Endothelial cell of umbilical vein (primary cell): Measurements from ENCODE around the gene RGL3. TPM values are rescaled to one million over a fixed set of nuclear protein-coding genes. Genes with fewer than 3 reads are reported as not detected.

Experiments
- BruUV-seq: library from RNA; stranded (reverse); fragments of 400-500 nt; replicated peaks from 2 replicates; lab custom pipeline; 2021; lab: Mats Ljungman, UMichigan
- CTCF ChIA-PET: fragments of 300-600, 350-600 bp; sonication (Branson Sonifier 250); formaldehyde crosslinking; loops from one replicate; lab custom pipeline; 2021; ENCODE audit warnings: antibody characterized with exemption, inconsistent platforms; lab: Charles Lee
- POLR2A ChIA-PET: fragments of 300-600, 350-600 bp; sonication (Branson Sonifier 250); formaldehyde crosslinking; loops from one replicate; lab custom pipeline; 2021; ENCODE audit warnings: antibody characterized with exemption, inconsistent platforms; lab: Charles Lee
- DNase-seq: peaks from one replicate; pipeline ENCODE4 v3.0.0-alpha.2; 2011; ENCODE audit warnings: low read depth, low spot score
- FAIRE-seq: peaks from 2 replicates; lab custom pipeline; 2011; peaks lifted over from hg19 to GRCh38; lab: Jason Lieb, UNC
- H2AFZ ChIP-seq: 2 replicates; pipeline ENCODE4 v1.6.0; 2012; ENCODE audit warnings: low read depth, low read length, control low read depth, inconsistent platforms
- H3K27ac ChIP-seq: 2 replicates; pipeline ENCODE4 v1.5.1; 2011; ENCODE audit warnings: low read depth, mild to moderate bottlenecking, control low read depth, low read length, moderate library complexity; ENCODE audit not compliant: insufficient read depth
- H3K27me3 ChIP-seq, 2 experiments: 2 replicates each; pipeline versions ENCODE4 v1.6.0 to v1.6.1; 2011; ENCODE audit warnings: low read length in 2 of 2, mixed read lengths in 1 of 2; ENCODE audit not compliant: control insufficient read depth in 2 of 2, insufficient read depth in 2 of 2
- H3K36me3 ChIP-seq, 2 experiments: 2 replicates in 1 of 2; 3 replicates in 1 of 2; pipeline ENCODE4 v1.5.1; 2011; ENCODE audit warnings: low read length in 2 of 2, mild to moderate bottlenecking in 1 of 2, moderate library complexity in 1 of 2; ENCODE audit not compliant: control insufficient read depth in 2 of 2, insufficient read depth in 2 of 2; ENCODE audit errors: extremely low read depth in 1 of 2
- H3K4me1 ChIP-seq: 3 replicates; pipeline ENCODE4 v1.5.1; 2011; ENCODE audit warnings: mild to moderate bottlenecking, low read length; ENCODE audit not compliant: control insufficient read depth, insufficient read depth; ENCODE audit errors: extremely low read depth
- H3K4me2 ChIP-seq: 2 replicates; pipeline ENCODE4 v1.6.1; 2011; ENCODE audit warnings: low read length, control low read depth, mixed read lengths; ENCODE audit not compliant: insufficient read depth
- H3K4me3 ChIP-seq, 3 experiments: fragments of 200-600 bp in 1 of 3; sonication (generic), shearing (Covaris generic) in 1 of 3; replicated peaks in 1 of 3; 2 replicates each; pipeline ENCODE4 v1.5.1; 2011 to 2016; ENCODE audit warnings: control low read depth in 3 of 3, low read length in 3 of 3, mild to moderate bottlenecking in 2 of 3, inconsistent platforms in 1 of 3, low read depth in 1 of 3, moderate library complexity in 1 of 3; ENCODE audit not compliant: insufficient read depth in 1 of 3
- H3K79me2 ChIP-seq: 2 replicates; pipeline ENCODE4 v1.6.0; 2012; ENCODE audit warnings: low read length, inconsistent platforms; ENCODE audit not compliant: control insufficient read depth, insufficient read depth
- H3K9ac ChIP-seq: replicated peaks from 2 replicates; pipeline ENCODE3; 2011; ENCODE audit warnings: low read length, control low read depth; ENCODE audit not compliant: insufficient read depth; ENCODE audit errors: extremely low read depth
- H3K9me1 ChIP-seq: replicated peaks from 3 replicates; pipeline ENCODE4 v1.6.0; 2011; ENCODE audit warnings: mild to moderate bottlenecking, low read length; ENCODE audit not compliant: control insufficient read depth, insufficient read depth; ENCODE audit errors: extremely low read depth
- H3K9me3 ChIP-seq: replicated peaks from 2 replicates; pipeline ENCODE4 v1.5.1; 2012; ENCODE audit warnings: low read length, inconsistent platforms; ENCODE audit not compliant: control insufficient read depth, insufficient read depth
- H4K20me1 ChIP-seq: replicated peaks from 2 replicates; pipeline ENCODE3; 2011; ENCODE audit warnings: mild to moderate bottlenecking, low read length; ENCODE audit not compliant: control insufficient read depth, insufficient read depth; ENCODE audit errors: extremely low read depth
- CTCF ChIP-seq, 2 donors: IDR thresholded peaks; 1 replicate in 1 of 2; 2 replicates in 1 of 2; pipeline ENCODE4 v1.5.1; 2011; ENCODE audit warnings: low read length in 2 of 2, mild to moderate bottlenecking in 2 of 2, moderate library complexity in 2 of 2, control low read depth in 1 of 2, inconsistent platforms in 1 of 2, low read depth in 1 of 2; ENCODE audit not compliant: insufficient read depth in 1 of 2; ENCODE audit errors: extremely low read depth in 1 of 2
- EZH2 ChIP-seq: IDR thresholded peaks from 2 replicates; pipeline ENCODE4 v1.6.1; 2012; ENCODE audit warnings: borderline replicate concordance, low read depth, mild to moderate bottlenecking, moderate library complexity, low read length, inconsistent platforms; ENCODE audit not compliant: severe bottlenecking
- FOS ChIP-seq: IDR thresholded peaks from 2 replicates; pipeline ENCODE4 v1.6.1; 2011; ENCODE audit warnings: mild to moderate bottlenecking, low read length, moderate library complexity, borderline replicate concordance; ENCODE audit not compliant: insufficient read depth
- GATA2 ChIP-seq: IDR thresholded peaks from 2 replicates; pipeline ENCODE4 v1.7.0; 2011; ENCODE audit warnings: low read depth, mild to moderate bottlenecking, moderate library complexity, mixed read lengths, low read length; ENCODE audit not compliant: insufficient read length, insufficient read depth
- JUN ChIP-seq: IDR thresholded peaks from 2 replicates; pipeline ENCODE4 v1.6.1; 2011; ENCODE audit warnings: borderline replicate concordance, low read depth; ENCODE audit not compliant: insufficient read length, insufficient read depth
- MAX ChIP-seq: IDR thresholded peaks from 2 replicates; pipeline ENCODE4 v1.6.1; 2011; ENCODE audit not compliant: insufficient read depth, insufficient read length
- MYC ChIP-seq: IDR thresholded peaks from one replicate; pipeline ENCODE4 v1.6.1; 2011; ENCODE audit warnings: mild to moderate bottlenecking, low read depth, low read length
- POLR2A ChIP-seq: IDR thresholded peaks from 2 replicates; pipeline ENCODE4 v1.6.1; 2012; ENCODE audit warnings: low read depth, mild to moderate bottlenecking, control low read depth, low read length
- POLR2AphosphoS5 ChIP-seq: IDR thresholded peaks from 2 replicates; pipeline ENCODE4 v1.6.1; 2012; ENCODE audit warnings: low read depth, mild to moderate bottlenecking, control low read depth, low read length, moderate library complexity; ENCODE audit not compliant: insufficient read depth
- dilution Hi-C: fragments of 300-500 bp; cut with MboI; formaldehyde crosslinking; loops from one replicate; pipeline ENCODE4 v1.15.0; 2019; ENCODE audit warnings: low sequenced_read_pairs; ENCODE audit not compliant: extremely low pct_ligation_motif_present
- intact Hi-C: fragments of 100-400 bp; cut with micrococcal nuclease; formaldehyde crosslinking; loops from one replicate; pipeline ENCODE4 v1.10.0; 2022
- polyA plus RNA-seq, 4 experiments: library from polyadenylated mRNA; depleted of rRNA in 3 of 4; stranded (reverse) in 3 of 4; unstranded in 1 of 4; fragments of >200 nt; gene quantifications; 2 replicates each; pipeline versions ENCODE4 v1.2.1 to v1.2.3, GENCODE V29; 2011 to 2012; ENCODE audit warnings: missing spikeins in 1 of 4
- total RNA-seq: library from RNA; stranded (reverse); gene quantifications from 2 replicates; pipeline ENCODE4 v1.2.3, GENCODE V29; 2021

Gene RGL3
- total and polyA plus RNA-seq, 2 donors (not counting 3 experiments of a cell fraction or from before 2014, with no cell fraction given) = 0.23 to 5.2 TPM

GRCh38 chr19:11363881-11364280 is 55.2 kb downstream of the RGL3 start:
- Histone ChIP-seq H3K9me1 (no peaks in the 10 kb centered on the region), H3K4me1 (no peaks in the 10 kb centered on the region), H3K27ac (no peak overlapping the region), H3K79me2 (no peaks in the 10 kb centered on the region), H3K36me3 (peaks cover 0 to 11% of the 10 kb centered on the region in 2 experiments), H3K4me2 (no peak overlapping the region), H3K9me3 (no peaks in the 10 kb centered on the region), H3K27me3 (no peaks in the 10 kb centered on the region), H3K4me3 (no peak overlapping the region), H2AFZ (no peak overlapping the region), H3K9ac (no peak overlapping the region), H4K20me1 (no peaks in the 10 kb centered on the region)
- no peak for TF ChIP-seq GATA2
- TF ChIP-seq POLR2A = no peak
- TF ChIP-seq JUN = no peak
- TF ChIP-seq MAX = no peak
- no peak for TF ChIP-seq MYC
- TF ChIP-seq CTCF (IDR thresholded peaks at IDR 0.05; ENCODE audit: extremely low read depth in 1 of 2, insufficient read depth in 1 of 2, low read depth in 1 of 2, low read length in 2 of 2) = no peak
- TF ChIP-seq POLR2AphosphoS5 = no peak
- TF ChIP-seq FOS = no peak
- no peak for TF ChIP-seq EZH2
- DNase-seq (no peak), FAIRE-seq (no peak)
- BruUV-seq = no TSS peak
- ChIA-PET CTCF (interaction anchor here (1.3 kb wide), 1 partner anchor 70 kb away, joined by 6 read pairs; no protein-coding TSS in a partner anchor), POLR2A (no interaction called here)
- dilution Hi-C loops = no loop called here
- intact Hi-C loops = no loop called here
